Measurements from ENCODE around the gene RAB12. TPM values are rescaled to one million over a fixed set of nuclear protein-coding genes. Genes with fewer than 3 reads are reported as not detected.

Gene RAB12
- total RNA-seq, 2 experiments from 2014 or later: 12.4 to 12.8 TPM

DNA sequence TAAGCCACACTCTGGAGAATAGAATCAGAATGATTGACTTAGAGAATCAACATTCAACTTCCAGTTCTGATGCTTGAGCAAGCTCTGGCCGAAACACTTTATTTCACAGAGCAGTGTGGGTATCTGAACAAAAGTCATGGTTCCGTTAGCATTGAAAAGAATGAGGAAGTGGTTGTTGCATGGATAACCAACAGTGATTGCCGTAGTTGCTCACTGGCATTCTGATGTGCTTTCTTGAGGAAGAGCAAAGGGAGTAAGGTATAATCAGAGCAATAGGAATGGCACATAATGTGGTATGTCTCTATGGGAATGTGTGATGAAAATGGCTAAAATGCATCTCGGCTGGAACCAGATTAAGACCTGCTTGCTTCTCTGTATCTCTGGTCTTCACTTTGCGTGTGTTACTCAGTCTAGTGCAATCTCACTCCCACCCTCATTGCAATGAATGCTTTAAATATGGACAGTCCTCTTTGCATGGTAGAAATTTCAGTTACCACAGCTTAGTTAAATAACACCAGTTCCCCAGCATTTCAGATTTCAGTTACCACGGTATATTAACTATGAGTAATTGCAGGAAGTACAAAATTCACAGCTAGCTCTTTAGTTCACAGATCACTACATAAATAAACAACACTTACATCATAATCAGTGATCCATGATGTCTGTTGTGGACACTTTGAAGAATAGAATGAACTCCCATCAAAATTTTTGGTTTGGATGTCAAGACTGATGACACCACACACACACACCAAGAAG is 7.8 kb upstream of the RAB12 start:
- intact Hi-C loops (cut with DNase I, micrococcal nuclease): loop anchor here in 1 of 2 experiments (10.0 kb wide), 1 partner anchor 1037 kb away; the partner anchor contains the start of gene PTPRM
- no peaks in the 10 kb centered on the region for H3K36me3 Mint-ChIP-seq (ENCODE audit: low read depth)
- no peaks in the 10 kb centered on the region for H3K9me3 Mint-ChIP-seq (ENCODE audit: low read depth)
- no peak overlapping the region for H3K27ac Mint-ChIP-seq
- ChIA-PET POLR2A (interaction anchor here (0.6 kb wide), 1 partner anchor 123 kb away, joined by 3 read pairs; no protein-coding TSS in a partner anchor), CTCF (no interaction called here)
- peaks cover 10% of the 10 kb centered on the region for H3K27me3 Mint-ChIP-seq
- no peak overlapping the region for H3K4me3 Mint-ChIP-seq
- DNase-seq: no peak
- ATAC-seq: no peak
- H3K4me1 Mint-ChIP-seq: peaks cover 4% of the 10 kb centered on the region

DNA sequence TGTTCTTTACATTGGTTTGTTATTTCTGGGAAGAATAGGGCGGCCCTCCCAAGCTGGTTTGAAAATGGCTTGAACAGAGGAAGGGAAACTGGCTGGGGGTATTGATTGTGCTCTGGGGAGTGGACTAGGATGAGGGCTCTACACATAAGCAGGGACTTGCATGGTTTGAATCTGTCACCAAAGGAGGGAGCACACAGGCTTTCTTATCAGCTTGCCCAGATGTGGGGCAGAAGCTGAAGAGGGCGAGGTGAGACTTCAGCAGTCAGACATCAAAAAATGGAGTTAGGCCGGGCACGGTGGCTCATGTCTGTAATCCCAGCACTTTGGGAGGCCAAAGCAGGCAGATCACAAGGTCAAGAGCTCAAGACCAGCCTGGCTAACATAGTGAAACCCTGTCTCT is 7.2 kb upstream of the RAB12 start:
- Mint-ChIP-seq H3K4me1 (peaks cover 4% of the 10 kb centered on the region), H3K27me3 (peaks cover 10% of the 10 kb centered on the region), H3K27ac (no peak overlapping the region), H3K4me3 (no peak overlapping the region), H3K9me3 (ENCODE audit: low read depth) (no peaks in the 10 kb centered on the region), H3K36me3 (ENCODE audit: low read depth) (no peaks in the 10 kb centered on the region)
- intact Hi-C loops (cut with DNase I, micrococcal nuclease): loop anchor here in 1 of 2 experiments (10.0 kb wide), 1 partner anchor 1037 kb away; the partner anchor contains the start of gene PTPRM
- no peak for DNase-seq
- ChIA-PET POLR2A (interaction anchor here (0.6 kb wide), 1 partner anchor 123 kb away, joined by 3 read pairs; no protein-coding TSS in a partner anchor), CTCF (no interaction called here)
- ATAC-seq: no peak

GRCh38 chr18:8602557-8602956 is 6.7 kb upstream of the RAB12 start:
- H3K36me3 Mint-ChIP-seq (ENCODE audit: low read depth): no peaks in the 10 kb centered on the region
- peaks cover 4% of the 10 kb centered on the region for H3K4me1 Mint-ChIP-seq
- POLR2A ChIA-PET: no interaction called here
- ATAC-seq (no peak), DNase-seq (no peak)
- H3K4me3 Mint-ChIP-seq: no peak overlapping the region
- H3K27ac Mint-ChIP-seq: no peak overlapping the region
- CTCF ChIA-PET: interaction anchor here (0.6 kb wide), 1 partner anchor 532 kb away, joined by 3 read pairs; no protein-coding TSS in a partner anchor
- peaks cover 10% of the 10 kb centered on the region for H3K27me3 Mint-ChIP-seq
- no peaks in the 10 kb centered on the region for H3K9me3 Mint-ChIP-seq (ENCODE audit: low read depth)
- intact Hi-C loops (cut with DNase I, micrococcal nuclease): loop anchor here in 1 of 2 experiments (10.0 kb wide), 1 partner anchor 1038 kb away; the partner anchor contains the start of gene PTPRM

- ATAC-seq (no peak), DNase-seq (no peak)
- intact Hi-C loops (cut with DNase I, micrococcal nuclease): loop anchor here in 1 of 2 experiments (10.0 kb wide), 1 partner anchor 1039 kb away; the partner anchor contains the start of gene PTPRM
- H3K4me3 Mint-ChIP-seq: peak overlapping the region; percentile 30
- H3K27me3 Mint-ChIP-seq: peaks cover 10% of the 10 kb centered on the region
- CTCF ChIA-PET: interaction anchor here (0.9 to 1.5 kb wide), 2 partner anchors 10 to 61 kb away, joined by 3 read pairs; no protein-coding TSS in a partner anchor
- H3K9me3 Mint-ChIP-seq (ENCODE audit: low read depth): no peaks in the 10 kb centered on the region
- no peaks in the 10 kb centered on the region for H3K36me3 Mint-ChIP-seq (ENCODE audit: low read depth)
- no peak overlapping the region for H3K27ac Mint-ChIP-seq
- peaks cover 14% of the 10 kb centered on the region for H3K4me1 Mint-ChIP-seq
- POLR2A ChIA-PET: no interaction called here
These were observed 5.3 kb upstream of the RAB12 start for GRCh38 chr18:8603663-8604520.

DNA sequence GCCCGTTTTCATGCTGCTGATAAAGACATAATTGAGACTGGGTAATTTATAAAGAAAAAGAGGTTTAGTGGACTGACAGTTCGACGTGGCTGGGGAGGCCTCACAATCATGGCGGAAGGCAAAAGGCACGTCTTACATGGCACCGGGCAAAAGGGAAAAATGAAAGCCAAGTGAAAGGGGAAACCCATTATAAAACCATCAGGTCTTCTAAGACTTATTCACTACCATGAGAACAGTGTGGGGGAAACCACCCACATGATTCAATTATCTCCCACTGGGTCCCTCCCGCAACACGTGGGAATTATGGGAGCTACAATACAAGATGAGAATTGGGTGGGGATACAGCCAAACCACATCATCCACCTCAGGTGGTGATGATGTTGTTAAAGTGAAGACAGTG is 3.3 kb upstream of the RAB12 start:
- POLR2A ChIA-PET: no interaction called here
- H3K4me1 Mint-ChIP-seq: peaks cover 20% of the 10 kb centered on the region
- DNase-seq (no peak), ATAC-seq (no peak)
- no peak overlapping the region for H3K27ac Mint-ChIP-seq
- intact Hi-C loops (cut with DNase I, micrococcal nuclease): loop anchor here in 1 of 2 experiments (5.0 to 10.0 kb wide), 3 partner anchors 531 to 1921 kb away; partner anchors contain the start of genes ANKRD12, NAPG and PTPRM
- H3K4me3 Mint-ChIP-seq: no peak overlapping the region
- CTCF ChIA-PET: no interaction called here
- H3K27me3 Mint-ChIP-seq: peaks cover 10% of the 10 kb centered on the region
- no peaks in the 10 kb centered on the region for H3K9me3 Mint-ChIP-seq (ENCODE audit: low read depth)
- H3K36me3 Mint-ChIP-seq (ENCODE audit: low read depth): peaks cover 4% of the 10 kb centered on the region

DNA sequence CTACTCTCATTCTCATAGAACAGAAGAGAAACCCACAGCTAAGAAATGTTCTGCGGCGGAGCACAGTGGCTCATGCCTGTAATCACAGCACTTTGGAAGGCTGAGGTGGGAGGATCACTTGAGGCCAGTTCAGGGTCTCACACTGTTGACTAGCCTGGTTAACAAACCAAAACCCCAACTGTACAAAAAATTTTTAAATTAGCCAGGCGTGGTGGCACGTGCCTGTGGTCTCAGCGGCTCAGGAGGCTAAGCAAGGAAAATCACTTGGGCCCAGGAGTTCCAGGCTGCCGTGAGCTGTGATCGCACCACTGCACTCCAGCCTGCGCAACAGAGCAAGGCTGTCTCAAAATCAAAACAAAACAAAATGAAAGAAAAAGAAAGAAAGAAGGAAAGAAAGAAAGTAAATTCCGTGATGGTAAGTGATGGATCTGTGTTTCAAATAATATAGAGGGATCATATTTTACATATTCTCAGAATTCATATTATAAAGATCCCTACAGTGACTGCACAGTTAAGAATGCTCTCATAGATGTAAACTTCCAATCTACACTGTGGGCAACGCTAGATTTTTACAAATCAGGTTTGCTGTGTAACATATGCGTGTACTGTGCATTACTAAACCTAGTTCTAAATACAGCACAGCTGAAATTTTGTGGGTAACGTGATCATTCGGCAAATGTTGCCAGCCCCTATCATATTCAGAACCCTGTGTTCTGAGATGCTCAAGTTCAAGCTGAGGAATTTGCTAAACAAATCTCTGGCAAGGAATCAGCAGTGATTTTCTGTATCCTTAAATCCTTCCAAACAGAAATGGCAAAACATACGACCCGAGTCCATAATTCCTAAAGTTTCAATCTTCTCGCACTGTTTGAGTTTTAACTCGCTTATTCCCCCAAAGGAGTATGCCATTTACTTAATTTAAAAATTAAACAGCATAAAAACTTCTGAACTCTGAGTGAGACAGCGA is 1.2 kb upstream of the RAB12 start:
- peak overlapping the region; percentile 91 for H3K27ac Mint-ChIP-seq
- ATAC-seq: no peak
- peak overlapping the region; percentile 78 for H3K4me3 Mint-ChIP-seq
- no peaks in the 10 kb centered on the region for H3K27me3 Mint-ChIP-seq
- H3K9me3 Mint-ChIP-seq (ENCODE audit: low read depth): no peaks in the 10 kb centered on the region
- peaks cover 39% of the 10 kb centered on the region for H3K4me1 Mint-ChIP-seq
- ChIA-PET POLR2A (interaction anchor here (0.6 kb wide), 1 partner anchor 1922 kb away, joined by 4 read pairs; no protein-coding TSS in a partner anchor), CTCF (no interaction called here)
- intact Hi-C loops (cut with DNase I, micrococcal nuclease): loop anchor here in 1 of 2 experiments (2.0 to 10.0 kb wide), 5 partner anchors 529 to 1919 kb away; partner anchors contain the start of genes ANKRD12, NAPG, PTPRM and TWSG1
- DNase-seq: peak; percentile 17
- peaks cover 15% of the 10 kb centered on the region for H3K36me3 Mint-ChIP-seq (ENCODE audit: low read depth)

DNA sequence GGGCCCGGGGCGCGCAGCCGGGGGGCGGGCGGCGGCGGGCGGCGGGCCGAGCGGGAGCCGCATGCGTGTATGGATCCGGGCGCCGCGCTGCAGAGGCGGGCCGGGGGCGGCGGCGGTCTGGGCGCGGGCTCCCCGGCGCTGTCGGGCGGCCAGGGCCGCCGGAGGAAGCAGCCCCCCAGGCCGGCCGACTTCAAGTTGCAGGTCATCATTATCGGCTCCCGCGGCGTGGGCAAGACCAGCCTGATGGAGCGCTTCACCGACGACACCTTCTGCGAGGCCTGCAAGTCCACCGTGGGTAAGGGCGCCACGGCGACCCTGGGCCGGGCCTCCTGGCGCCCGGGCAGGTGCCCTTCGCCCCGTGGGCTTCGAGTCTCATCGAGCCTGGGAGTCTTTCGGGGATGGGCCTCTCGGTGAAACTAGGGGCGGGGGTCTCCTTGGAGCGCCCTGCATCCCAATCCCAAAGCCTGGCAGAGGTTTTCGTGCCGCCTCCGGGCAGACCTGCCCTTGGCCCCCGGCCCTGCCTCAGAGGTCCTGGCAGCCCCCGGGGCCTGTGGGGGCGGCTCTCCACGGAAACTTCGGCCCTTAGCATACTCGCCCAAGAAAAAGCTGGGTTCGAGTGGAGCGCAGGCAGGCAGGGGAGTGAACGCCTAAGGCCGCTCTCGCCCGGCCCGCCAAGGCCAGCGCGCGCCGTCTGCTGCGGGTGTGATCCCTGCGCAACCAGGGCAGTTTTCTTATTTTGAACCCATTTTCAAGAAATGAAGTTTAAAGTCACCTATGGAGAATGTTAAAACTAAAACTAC is 622 bp downstream of the RAB12 start:
- Mint-ChIP-seq H3K9me3 (ENCODE audit: low read depth) (no peaks in the 10 kb centered on the region), H3K36me3 (ENCODE audit: low read depth) (peaks cover 17% of the 10 kb centered on the region), H3K4me3 (peak overlapping the region; percentile 90), H3K4me1 (peaks cover 49% of the 10 kb centered on the region), H3K27me3 (no peaks in the 10 kb centered on the region), H3K27ac (peak overlapping the region; percentile 88)
- ChIA-PET CTCF (interaction anchor here (0.7 to 0.8 kb wide), 3 partner anchors 15 to 1304 kb away, joined by 3 read pairs; partner anchors contain the start of gene VAPA), POLR2A (interaction anchor here (1.2 kb wide), 1 partner anchor 14 kb away, joined by 4 read pairs; no protein-coding TSS in a partner anchor)
- peak; percentile 5 for ATAC-seq
- peak; percentile 41 for DNase-seq
- intact Hi-C loops (cut with DNase I, micrococcal nuclease): loop anchor here in 1 of 2 experiments (1.0 to 10.0 kb wide), 7 partner anchors 95 to 1917 kb away; partner anchors contain the start of genes ANKRD12, MTCL1, NAPG and PTPRM

DNA sequence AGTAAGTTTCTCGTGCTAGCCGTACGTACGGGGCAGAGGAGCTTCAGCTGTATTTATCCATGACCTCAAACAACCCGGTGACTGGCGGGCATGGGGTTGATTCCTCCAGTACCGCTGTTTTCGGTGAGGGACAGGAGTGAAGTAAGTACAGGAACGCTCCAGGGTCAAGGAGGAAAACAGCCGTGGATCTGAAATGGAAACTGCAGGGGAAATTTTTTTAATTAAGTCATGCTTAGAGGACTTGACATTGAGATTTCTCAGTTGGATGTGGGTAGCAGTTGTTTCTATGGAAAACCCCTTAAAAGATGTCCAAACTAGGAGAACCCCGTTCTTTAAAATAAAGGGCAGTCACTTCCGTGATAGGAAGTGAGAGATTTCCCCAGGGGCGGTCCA is 1.2 kb downstream of the RAB12 start:
- peak; percentile 11 for ATAC-seq

DNA sequence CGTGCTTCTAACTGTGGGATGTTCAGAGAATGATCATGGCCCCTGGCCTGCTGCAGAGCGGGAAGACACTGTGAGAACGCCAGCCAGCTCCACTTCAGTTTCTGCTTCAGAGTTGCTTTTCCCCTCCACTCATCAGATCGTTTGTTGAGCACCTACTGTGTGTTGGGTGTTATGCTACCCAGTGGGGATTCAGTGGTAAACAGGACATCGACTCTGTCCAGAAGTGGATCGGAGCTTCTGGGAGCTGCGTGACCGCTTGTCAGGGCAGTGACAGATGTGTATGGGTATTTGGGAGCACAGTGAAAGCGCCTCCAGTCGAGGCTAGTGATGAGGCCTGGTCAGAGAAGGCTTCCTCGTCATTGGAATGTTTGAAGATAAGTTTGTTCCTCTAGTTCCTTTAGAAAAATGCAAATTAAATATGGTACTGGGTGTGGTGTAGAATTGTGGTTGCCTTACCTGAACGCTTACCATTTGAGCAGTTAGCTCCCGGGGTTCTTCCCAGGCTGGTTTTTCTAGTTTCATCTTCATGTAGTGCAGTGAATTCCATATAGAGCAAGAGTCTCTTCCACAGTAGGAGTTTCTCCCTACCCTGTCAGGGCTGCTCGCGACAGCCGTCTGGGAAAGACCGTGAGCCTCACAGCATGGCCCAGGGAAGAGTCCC is 2.8 kb downstream of the RAB12 start:
- Mint-ChIP-seq H3K4me3 (peak overlapping the region; percentile 90), H3K27me3 (no peaks in the 10 kb centered on the region), H3K9me3 (ENCODE audit: low read depth) (no peaks in the 10 kb centered on the region), H3K36me3 (ENCODE audit: low read depth) (peaks cover 32% of the 10 kb centered on the region), H3K4me1 (peaks cover 67% of the 10 kb centered on the region), H3K27ac (no peak overlapping the region)
- CTCF ChIA-PET: interaction anchor here (0.6 kb wide), 1 partner anchor 548 kb away, joined by 3 read pairs; no protein-coding TSS in a partner anchor
- ATAC-seq (no peak), DNase-seq (no peak)
- intact Hi-C loops (cut with DNase I, micrococcal nuclease): no loop called here
- POLR2A ChIA-PET: no interaction called here

More for the DNA sequence above, 1.2 kb downstream of the RAB12 start:
- peak overlapping the region; percentile 88 for H3K27ac Mint-ChIP-seq
- POLR2A ChIA-PET: no interaction called here
- intact Hi-C loops (cut with DNase I, micrococcal nuclease): no loop called here
- no peaks in the 10 kb centered on the region for H3K27me3 Mint-ChIP-seq
- peaks cover 55% of the 10 kb centered on the region for H3K4me1 Mint-ChIP-seq
- peak; percentile 41 for DNase-seq
- CTCF ChIA-PET: interaction anchor here (0.7 kb wide), 2 partner anchors 143 to 1303 kb away, joined by 3 read pairs; partner anchors contain the start of gene VAPA
- H3K4me3 Mint-ChIP-seq: peak overlapping the region; percentile 90
- peaks cover 21% of the 10 kb centered on the region for H3K36me3 Mint-ChIP-seq (ENCODE audit: low read depth)
- H3K9me3 Mint-ChIP-seq (ENCODE audit: low read depth): no peaks in the 10 kb centered on the region
